ENCODE measurements around the gene HDAC9. TPM values are rescaled to one million over a fixed set of nuclear protein-coding genes. Genes with fewer than 3 reads are reported as not detected.

HDAC9 gene
- total RNA-seq, 1 experiment from 2014 or later, result 7.7 TPM

DNA sequence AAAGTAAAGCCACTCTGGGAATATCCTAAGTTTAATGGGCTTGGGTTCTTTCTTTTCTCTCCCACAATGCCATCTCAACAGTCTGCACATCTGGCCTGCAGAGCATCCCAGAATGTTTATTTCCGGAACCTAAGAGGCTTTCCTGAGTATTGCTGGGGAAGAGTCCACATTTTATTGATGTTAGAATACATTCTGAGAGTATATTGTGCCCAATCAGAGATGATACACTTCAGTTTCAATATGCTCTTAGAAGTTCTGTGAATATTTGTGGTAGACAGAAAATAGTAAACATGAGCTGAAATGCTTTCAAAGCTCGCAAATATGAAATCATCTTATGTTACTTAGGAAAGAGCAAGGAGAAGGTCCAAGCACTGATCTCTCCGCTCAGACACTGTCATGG lies 421.3 kb downstream of the HDAC9 start:
- no peaks in the 10 kb centered on the region for H3K27me3 Mint-ChIP-seq (ENCODE audit: low read depth)

More for the DNA sequence above, 421.3 kb downstream of the HDAC9 start:
- no CpG with 5 or more reads among the region's 3 CpGs for WGBS (ENCODE audit: extremely low coverage, insufficient read length, low lambda C conversion rate)
- Histone ChIP-seq H3K27ac (ENCODE audit: insufficient read length, low read depth, low read length) (no peak overlapping the region), H2BK15ac (ENCODE audit: low read depth, low read length) (no peak overlapping the region), H2AK5ac (ENCODE audit: insufficient read length, low read length) (no peak overlapping the region), H3K18ac (ENCODE audit: insufficient read length, low read depth, low read length) (no peak overlapping the region), H3K4ac (ENCODE audit: low read depth, low read length) (no peak overlapping the region), H3K27me3 (ENCODE audit: insufficient read depth, low read length) (no peaks in the 10 kb centered on the region), H4K91ac (ENCODE audit: insufficient read length, low read depth, low read length) (no peak overlapping the region), H4K8ac (replicated peaks; ENCODE audit: insufficient read length, low read depth, low read length) (no peak overlapping the region), H4K20me1 (ENCODE audit: control insufficient read depth, insufficient read depth, insufficient read length) (no peaks in the 10 kb centered on the region), H3T11ph (ENCODE audit: low read length) (no peak overlapping the region), H3K9me3 (ENCODE audit: control insufficient read depth, low read depth, low read length) (no peaks in the 10 kb centered on the region), H3K56ac (ENCODE audit: insufficient read length, low read depth, low read length) (no peak overlapping the region), H3K4me1 (ENCODE audit: insufficient read depth, low read length) (no peaks in the 10 kb centered on the region), H2BK5ac (ENCODE audit: insufficient read length, low read length) (no peak overlapping the region), H3K23ac (ENCODE audit: insufficient read length, low read depth, low read length) (no peak overlapping the region), H2BK120ac (ENCODE audit: low read depth, low read length, poor library complexity, severe bottlenecking) (no peak overlapping the region), H3K79me1 (ENCODE audit: insufficient read depth, low read depth, low read length, poor library complexity, severe bottlenecking) (no peaks in the 10 kb centered on the region), H2AFZ (ENCODE audit: low read length) (no peak overlapping the region), H3K4me2 (ENCODE audit: insufficient read depth, insufficient read length, low read length) (no peak overlapping the region), H2BK12ac (ENCODE audit: insufficient read length, low read depth, low read length) (no peak overlapping the region), H3K23me2 (ENCODE audit: insufficient read length, low read depth, low read length, poor library complexity, severe bottlenecking) (no peaks in the 10 kb centered on the region), H3K79me2 (ENCODE audit: insufficient read depth, low read length) (no peaks in the 10 kb centered on the region), H3K9ac (ENCODE audit: extremely low read depth, insufficient read length, low read length) (no peak overlapping the region), H2BK20ac (ENCODE audit: low read depth, low read length, poor library complexity, severe bottlenecking) (no peak overlapping the region), H4K5ac (ENCODE audit: insufficient read length, low read depth, low read length) (no peak overlapping the region), H3K14ac (ENCODE audit: insufficient read depth, low read length) (no peak overlapping the region)
- H3K4me1 Mint-ChIP-seq, result peaks cover 10 to 11% of the 10 kb centered on the region in 2 experiments
- no peak overlapping the region for H3K27ac Mint-ChIP-seq
- peaks cover 0 to 4% (median 2%) of the 10 kb centered on the region in 3 experiments; a peak in 5 of 7 replicates for H3K36me3 Mint-ChIP-seq (ENCODE audit: insufficient read depth in 1 of 3, low read depth in 3 of 3)
- no peak for DNase-seq
- no peak overlapping the region for H3K4me3 Mint-ChIP-seq
- TF ChIP-seq, protein P1, sequence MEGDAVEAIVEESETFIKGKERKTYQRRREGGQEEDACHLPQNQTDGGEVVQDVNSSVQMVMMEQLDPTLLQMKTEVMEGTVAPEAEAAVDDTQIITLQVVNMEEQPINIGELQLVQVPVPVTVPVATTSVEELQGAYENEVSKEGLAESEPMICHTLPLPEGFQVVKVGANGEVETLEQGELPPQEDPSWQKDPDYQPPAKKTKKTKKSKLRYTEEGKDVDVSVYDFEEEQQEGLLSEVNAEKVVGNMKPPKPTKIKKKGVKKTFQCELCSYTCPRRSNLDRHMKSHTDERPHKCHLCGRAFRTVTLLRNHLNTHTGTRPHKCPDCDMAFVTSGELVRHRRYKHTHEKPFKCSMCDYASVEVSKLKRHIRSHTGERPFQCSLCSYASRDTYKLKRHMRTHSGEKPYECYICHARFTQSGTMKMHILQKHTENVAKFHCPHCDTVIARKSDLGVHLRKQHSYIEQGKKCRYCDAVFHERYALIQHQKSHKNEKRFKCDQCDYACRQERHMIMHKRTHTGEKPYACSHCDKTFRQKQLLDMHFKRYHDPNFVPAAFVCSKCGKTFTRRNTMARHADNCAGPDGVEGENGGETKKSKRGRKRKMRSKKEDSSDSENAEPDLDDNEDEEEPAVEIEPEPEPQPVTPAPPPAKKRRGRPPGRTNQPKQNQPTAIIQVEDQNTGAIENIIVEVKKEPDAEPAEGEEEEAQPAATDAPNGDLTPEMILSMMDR (conservative IDR thresholded peaks at IDR 0.05), result no peak
- peaks cover 3 to 4% of the 10 kb centered on the region in 2 experiments; a peak in 4 of 5 replicates for H3K9me3 Mint-ChIP-seq

Measured in H9 (cell line).